ENCODE results near the gene RPTN.

Gene RPTN, protein sequence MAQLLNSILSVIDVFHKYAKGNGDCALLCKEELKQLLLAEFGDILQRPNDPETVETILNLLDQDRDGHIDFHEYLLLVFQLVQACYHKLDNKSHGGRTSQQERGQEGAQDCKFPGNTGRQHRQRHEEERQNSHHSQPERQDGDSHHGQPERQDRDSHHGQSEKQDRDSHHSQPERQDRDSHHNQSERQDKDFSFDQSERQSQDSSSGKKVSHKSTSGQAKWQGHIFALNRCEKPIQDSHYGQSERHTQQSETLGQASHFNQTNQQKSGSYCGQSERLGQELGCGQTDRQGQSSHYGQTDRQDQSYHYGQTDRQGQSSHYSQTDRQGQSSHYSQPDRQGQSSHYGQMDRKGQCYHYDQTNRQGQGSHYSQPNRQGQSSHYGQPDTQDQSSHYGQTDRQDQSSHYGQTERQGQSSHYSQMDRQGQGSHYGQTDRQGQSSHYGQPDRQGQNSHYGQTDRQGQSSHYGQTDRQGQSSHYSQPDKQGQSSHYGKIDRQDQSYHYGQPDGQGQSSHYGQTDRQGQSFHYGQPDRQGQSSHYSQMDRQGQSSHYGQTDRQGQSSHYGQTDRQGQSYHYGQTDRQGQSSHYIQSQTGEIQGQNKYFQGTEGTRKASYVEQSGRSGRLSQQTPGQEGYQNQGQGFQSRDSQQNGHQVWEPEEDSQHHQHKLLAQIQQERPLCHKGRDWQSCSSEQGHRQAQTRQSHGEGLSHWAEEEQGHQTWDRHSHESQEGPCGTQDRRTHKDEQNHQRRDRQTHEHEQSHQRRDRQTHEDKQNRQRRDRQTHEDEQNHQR

GRCh38 chr1:152159144-152159543 lies at the start of gene RPTN:
TSS of gene RPTN (minus strand) at chr1:152159228. CDS start at chr1:152157889, 1,339 bp downstream.
- FAIRE-seq = no peak

GRCh38 chr1:152198982-152199381 lies 40.0 kb upstream of the RPTN start:
- no peak for FAIRE-seq

DNA sequence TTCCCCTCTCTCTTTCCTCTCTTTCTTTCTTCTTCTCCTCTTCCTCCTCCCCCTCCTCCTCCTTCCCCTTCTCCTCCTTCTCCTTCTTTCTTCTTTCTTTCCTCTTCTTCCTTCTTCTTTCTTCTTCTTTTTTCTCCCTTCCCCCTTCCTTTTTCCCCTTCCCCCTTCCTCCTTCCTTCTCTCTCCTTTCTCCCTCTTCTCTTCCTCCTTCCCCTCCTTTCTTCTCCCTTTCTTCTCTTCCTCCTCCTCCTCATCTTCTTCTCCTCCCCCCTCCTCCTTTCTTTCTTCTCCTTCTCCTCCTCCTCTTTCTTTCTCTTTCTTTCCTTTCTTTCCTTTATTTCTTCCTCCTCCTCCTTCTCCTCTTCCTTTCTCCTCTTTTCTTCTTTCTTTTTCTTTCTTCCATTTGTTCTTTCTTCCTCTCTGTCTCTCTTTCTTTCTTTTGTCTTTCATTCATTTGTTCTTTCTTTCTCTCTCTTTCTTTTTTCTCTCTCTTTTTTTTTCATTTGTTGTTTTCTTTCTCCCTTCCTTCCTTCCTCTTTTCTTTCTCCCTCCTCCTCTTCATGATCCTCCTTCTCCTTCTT lies 38.4 kb upstream of the RPTN start:
- no peak for FAIRE-seq

GRCh38 chr1:152191711-152192110 lies 32.7 kb upstream of the RPTN start:
- FAIRE-seq = no peak

GRCh38 chr1:152191260-152191659 lies 32.2 kb upstream of the RPTN start:
- no peak for FAIRE-seq

- FAIRE-seq = no peak
Measured at GRCh38 chr1:152190589-152190988, 31.6 kb upstream of the RPTN start.

DNA sequence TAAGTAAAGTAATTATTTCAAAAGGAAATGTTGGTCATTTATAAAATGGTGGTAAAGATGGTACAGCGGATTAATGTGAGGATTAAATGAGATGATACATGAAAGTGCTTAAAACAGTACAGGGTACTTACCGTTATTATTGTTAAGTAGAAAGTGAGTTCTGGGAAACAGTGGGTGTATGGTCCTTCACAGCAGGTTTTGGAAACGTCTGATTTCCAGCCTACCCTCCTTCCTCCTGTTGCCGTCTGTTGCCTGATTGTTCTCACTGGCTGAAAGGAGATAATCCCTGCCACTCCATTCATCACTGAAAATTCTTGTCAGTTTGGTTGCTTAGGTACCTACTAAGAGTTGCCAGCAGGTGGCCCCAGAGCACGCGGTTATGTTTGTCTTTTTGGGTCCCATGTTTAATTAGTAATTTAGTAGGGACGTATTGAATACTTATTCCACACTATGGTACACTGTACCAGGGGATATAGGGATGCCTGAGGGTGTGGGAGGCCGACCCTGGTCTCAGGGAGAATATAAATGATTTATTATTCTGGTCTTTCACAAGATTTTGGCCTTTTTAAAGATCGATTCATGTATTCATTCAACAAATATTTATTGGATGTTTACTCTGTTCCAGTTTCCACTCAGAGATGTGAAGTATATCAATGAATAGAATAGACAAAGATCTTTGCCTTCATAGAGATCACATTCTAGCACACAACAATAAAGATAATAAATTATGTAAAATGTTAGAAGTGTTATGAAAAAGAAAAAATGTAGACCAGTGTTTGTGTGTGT lies 30.8 kb upstream of the RPTN start:
- FAIRE-seq = peak; percentile 73

DNA sequence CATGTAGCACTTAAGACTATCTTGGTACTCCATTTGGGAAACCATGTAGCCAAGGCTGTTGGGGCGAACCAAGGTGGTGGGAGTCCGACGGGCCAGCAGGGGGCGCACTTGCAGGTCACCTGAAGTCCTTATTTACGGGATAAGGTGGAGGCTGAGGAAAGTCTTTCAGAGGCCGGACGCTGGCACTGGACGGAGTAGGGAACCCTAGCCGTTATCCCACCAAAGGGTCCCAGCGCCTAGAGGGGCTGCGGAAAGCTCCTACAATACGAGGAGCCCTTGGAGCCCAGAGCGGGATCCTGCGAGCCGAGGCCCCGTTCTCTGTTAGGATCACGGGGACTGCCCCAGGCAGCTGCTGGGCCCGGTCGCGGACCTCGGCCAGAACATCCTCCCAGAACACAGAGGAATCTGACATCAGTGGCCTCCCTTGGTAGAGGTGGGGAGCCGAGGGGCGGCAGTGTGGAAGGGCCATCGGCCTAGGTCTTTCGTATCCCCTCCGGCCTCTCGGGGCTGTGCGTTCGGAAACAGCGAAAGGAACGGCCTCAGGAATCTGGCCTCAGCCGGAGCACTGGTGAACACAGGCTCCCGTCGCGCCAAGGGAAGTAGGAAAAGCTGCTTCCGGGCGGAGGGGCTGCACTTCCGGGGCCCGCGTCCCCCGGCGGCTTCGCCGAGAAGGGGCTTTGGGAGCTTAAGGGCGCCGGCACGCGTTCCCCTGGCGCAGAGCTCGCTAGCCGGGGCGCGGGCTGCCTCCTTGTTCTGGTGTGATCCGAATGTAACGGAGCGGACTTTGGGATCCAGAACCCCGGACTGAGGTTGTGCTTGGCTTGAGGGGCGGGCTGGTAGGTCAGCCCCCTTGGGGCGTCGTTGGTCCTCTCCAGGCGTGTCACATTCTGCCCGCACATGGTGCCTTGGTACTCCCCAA lies 29.9 kb upstream of the RPTN start:
- no peak for FAIRE-seq

- FAIRE-seq = no peak
Measured at GRCh38 chr1:152186556-152187285, 27.7 kb upstream of the RPTN start.

DNA sequence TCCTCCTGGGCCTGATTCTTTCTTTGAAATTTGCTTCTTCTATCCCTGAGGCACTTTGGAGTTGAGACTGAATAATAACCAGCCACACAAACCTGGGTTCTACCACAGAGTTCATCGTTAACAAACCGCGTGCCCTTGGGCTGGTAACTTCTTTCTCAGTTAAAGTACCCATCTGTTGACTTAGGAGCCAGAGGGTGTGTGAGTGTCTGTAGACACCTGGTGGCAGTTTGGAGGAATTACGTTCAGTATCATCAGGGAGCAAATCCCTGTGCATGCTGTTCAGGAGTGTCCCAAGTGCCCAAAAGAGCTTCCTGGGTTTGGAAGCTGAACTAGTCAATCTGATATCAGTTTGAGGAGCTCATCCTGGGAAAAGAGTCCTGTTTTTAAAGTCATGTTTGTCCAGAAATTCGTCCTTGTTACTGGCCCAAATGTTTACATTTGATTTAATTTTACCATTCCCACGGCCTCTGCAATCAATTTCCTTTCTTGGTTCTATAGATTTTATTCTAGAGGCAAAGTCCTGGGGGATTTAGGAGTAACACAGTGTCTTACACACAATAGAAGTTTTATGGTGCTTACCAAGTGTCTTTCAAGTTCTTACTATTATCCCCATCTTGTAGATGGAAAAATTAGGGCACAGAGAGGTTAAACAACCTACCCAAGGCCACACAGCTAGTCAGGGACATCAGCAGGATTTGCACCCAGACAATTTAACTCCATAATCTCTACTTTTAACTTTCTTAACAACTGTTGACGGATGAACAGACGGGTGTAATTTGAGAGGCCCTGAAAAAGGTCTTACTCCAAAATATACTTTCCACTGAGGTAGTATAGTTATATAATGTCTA lies 26.7 kb upstream of the RPTN start:
- no peak for FAIRE-seq

GRCh38 chr1:152182944-152183361 lies 23.9 kb upstream of the RPTN start:
- no peak for FAIRE-seq

DNA sequence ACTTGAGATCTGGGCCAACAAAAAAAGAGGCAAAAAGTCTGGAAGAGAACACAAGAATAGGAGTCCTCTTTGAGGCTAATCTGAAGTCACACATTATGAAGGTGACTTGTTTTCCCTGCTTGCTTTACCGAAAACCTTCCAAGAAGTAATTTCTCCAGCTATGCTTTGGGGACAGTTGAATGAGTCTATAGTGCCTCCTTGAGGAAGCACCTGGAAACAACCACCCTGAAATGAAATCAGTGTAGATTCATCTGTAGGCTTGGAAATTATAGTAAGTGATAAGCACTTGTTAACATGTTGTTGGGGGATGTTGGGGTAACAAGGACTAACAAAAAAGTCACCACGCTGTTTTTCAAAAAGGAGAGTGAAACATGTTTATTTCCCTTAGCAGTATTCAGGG lies 23.4 kb upstream of the RPTN start:
- no peak for FAIRE-seq

GRCh38 chr1:152179566-152179965 lies 20.5 kb upstream of the RPTN start:
- no peak for FAIRE-seq

DNA sequence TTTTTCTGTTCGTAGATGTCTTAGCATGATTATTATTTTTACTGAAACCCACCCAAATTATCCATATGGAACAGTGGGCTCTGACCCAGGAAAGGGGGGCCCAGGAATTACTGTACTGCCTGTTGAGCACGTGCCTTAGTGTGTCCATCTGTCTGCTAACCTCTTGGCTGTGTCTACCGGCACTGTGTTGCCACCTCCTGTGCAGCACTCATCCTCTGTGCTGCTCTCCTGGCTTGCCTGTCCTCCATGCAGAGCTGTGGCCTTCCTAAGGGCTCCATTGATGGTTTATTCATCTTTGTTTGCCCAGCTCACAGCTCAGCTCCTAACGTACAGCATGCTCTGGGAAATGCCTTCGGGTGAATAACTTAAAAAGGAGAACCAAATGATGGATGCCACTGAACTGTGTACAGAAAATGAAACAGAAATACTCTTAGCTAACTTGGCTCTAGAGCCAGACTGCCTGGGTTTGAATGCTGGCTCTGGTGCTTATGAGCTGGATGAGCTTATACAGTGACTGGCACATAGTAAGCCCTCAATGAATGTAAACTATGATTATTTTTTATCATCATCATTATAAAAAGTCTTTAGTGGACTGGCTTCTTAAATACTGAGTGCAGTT lies 11.4 kb upstream of the RPTN start:
- no peak for FAIRE-seq

- no peak for FAIRE-seq
Measured at GRCh38 chr1:152169366-152170025, 10.5 kb upstream of the RPTN start.

DNA sequence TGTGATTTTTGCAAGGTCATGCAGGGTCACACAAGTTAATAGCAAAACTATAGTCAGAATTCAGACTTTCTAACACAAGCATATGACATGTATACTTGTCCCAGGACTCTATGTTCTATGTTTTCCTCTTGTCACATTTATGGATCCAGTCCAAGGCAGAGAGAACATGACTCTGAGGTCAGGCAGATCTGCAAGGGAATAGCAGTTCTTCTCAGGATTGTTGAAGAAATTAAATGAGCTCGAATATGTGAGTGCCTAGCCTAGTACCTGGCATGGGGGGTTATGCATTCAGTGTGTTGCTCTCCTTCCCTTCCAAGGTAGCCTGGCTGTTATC lies 9.5 kb upstream of the RPTN start:
- no peak for FAIRE-seq

GRCh38 chr1:152167835-152168534 lies 9.0 kb upstream of the RPTN start:
- no peak for FAIRE-seq

DNA sequence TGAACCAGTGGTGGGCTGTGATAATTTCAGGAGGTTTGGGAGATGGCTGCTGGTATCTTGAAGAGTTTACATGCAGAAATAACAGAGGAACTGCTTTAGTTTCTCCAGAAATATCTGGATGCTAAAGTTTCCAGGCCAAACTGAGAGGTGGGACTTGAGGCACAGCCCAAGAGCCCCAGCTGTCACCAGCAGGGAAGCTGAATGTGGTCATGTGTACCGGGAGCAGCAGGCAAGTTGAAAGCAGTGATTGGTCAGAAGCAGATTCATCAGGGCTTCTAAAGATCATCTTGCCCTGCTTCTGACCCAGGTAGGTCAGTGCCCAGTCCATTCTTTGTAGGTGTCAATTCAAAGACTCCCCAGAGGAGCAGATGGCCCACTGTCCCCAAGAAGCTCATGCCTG lies 7.9 kb upstream of the RPTN start:
- FAIRE-seq = no peak
